GM23338 (cell line): ENCODE data around the gene ASXL3. TPM values are rescaled to one million over a fixed set of nuclear protein-coding genes. Genes with fewer than 3 reads are reported as not detected.

Experiments
- ATAC-seq: fragments of 200-7000 bp; cut with Tn5 transposase; 3 replicates; pipeline ENCODE4 v1.9.1; 2020
- DNase-seq: peaks from one replicate; pipeline ENCODE4 v3.0.0-alpha.2; 2015; ENCODE audit warnings: low spot score
- H2AFZ ChIP-seq: fragments of 200-600 bp; sonication (generic); 2 replicates; pipeline ENCODE4 v1.8.0; 2016; ENCODE audit warnings: antibody characterized with exemption, mild to moderate bottlenecking, moderate library complexity
- H3F3A ChIP-seq: fragments of 200-600 bp; sonication (generic); replicated peaks from 2 replicates; pipeline ENCODE4 v1.8.0; 2017; ENCODE audit warnings: antibody characterized with exemption, mixed run types, low read depth
- H3K27ac ChIP-seq: fragments of 200-600 bp; sonication (generic); 2 replicates; pipeline ENCODE4 v1.6.1; 2016; ENCODE audit warnings: low read depth
- H3K27me3 ChIP-seq: fragments of 200-600 bp; sonication (generic); 2 replicates; pipeline ENCODE4 v1.8.0; 2016; ENCODE audit warnings: mild to moderate bottlenecking, mixed run types, moderate library complexity; ENCODE audit not compliant: insufficient read depth
- H3K36me3 ChIP-seq: fragments of 200-600 bp; sonication (generic); 2 replicates; pipeline ENCODE4 v1.8.0; 2016; ENCODE audit warnings: mild to moderate bottlenecking; ENCODE audit not compliant: insufficient read depth
- H3K4me1 ChIP-seq: fragments of 200-600 bp; sonication (generic); 2 replicates; pipeline ENCODE4 v1.8.0; 2016; ENCODE audit warnings: mild to moderate bottlenecking, moderate library complexity; ENCODE audit not compliant: insufficient read depth
- H3K4me2 ChIP-seq: fragments of 200-600 bp; sonication (generic); 2 replicates; pipeline ENCODE4 v1.7.1; 2017; ENCODE audit warnings: mixed run types
- H3K4me3 ChIP-seq: fragments of 200-600 bp; sonication (generic); 2 replicates; pipeline ENCODE4 v1.6.1; 2016; ENCODE audit warnings: mixed run types
- H3K79me2 ChIP-seq: fragments of 200-600 bp; sonication (generic); replicated peaks from 2 replicates; pipeline ENCODE4 v1.8.0; 2017; ENCODE audit warnings: mild to moderate bottlenecking; ENCODE audit not compliant: insufficient read depth
- H3K9me2 ChIP-seq: fragments of 200-600 bp; sonication (generic); 2 replicates; pipeline ENCODE4 v1.8.0; 2017; ENCODE audit not compliant: insufficient read depth
- H4K20me1 ChIP-seq: fragments of 200-600 bp; sonication (generic); replicated peaks from 2 replicates; pipeline ENCODE4 v1.8.0; 2017; ENCODE audit warnings: mild to moderate bottlenecking; ENCODE audit not compliant: insufficient read depth
- H3K27ac Mint-ChIP-seq: 2 replicates; pipeline ENCODE4 v1.8.0; 2020; ENCODE audit warnings: inconsistent platforms, mild to moderate bottlenecking, moderate library complexity, mixed read lengths
- H3K27me3 Mint-ChIP-seq: 3 replicates; pipeline ENCODE4 v1.8.0; 2022; ENCODE audit warnings: low read depth, mild to moderate bottlenecking, moderate library complexity, mixed read lengths, inconsistent platforms; ENCODE audit not compliant: insufficient read depth, poor library complexity
- H3K36me3 Mint-ChIP-seq: 3 replicates; pipeline ENCODE4 v1.8.0; 2021; ENCODE audit warnings: low read depth, mild to moderate bottlenecking, inconsistent platforms, moderate library complexity, mixed read lengths
- H3K4me1 Mint-ChIP-seq: 3 replicates; pipeline ENCODE4 v1.8.0; 2020; ENCODE audit warnings: mild to moderate bottlenecking, inconsistent platforms, mixed read lengths
- H3K4me3 Mint-ChIP-seq: 3 replicates; pipeline ENCODE4 v1.8.0; 2021; ENCODE audit warnings: moderate library complexity, mild to moderate bottlenecking, inconsistent platforms, mixed read lengths
- H3K9me3 Mint-ChIP-seq: 3 replicates; pipeline ENCODE4 v1.8.0; 2020; ENCODE audit warnings: moderate library complexity, mild to moderate bottlenecking, inconsistent platforms, mixed read lengths
- CREB1 ChIP-seq: fragments of 250-450 bp; sonication (Bioruptor Pico); IDR thresholded peaks from 2 replicates; pipeline ENCODE4 v1.5.0; 2020; ENCODE audit warnings: low read depth, mild to moderate bottlenecking, moderate library complexity
- ETS1 ChIP-seq: IDR thresholded peaks from 2 replicates; pipeline ENCODE4 v1.6.1; 2016; ENCODE audit warnings: antibody characterized with exemption
- EZH2 ChIP-seq: fragments of 200-600 bp; sonication (generic); IDR thresholded peaks from one replicate; pipeline ENCODE4 v1.8.0; 2017; ENCODE audit warnings: antibody characterized with exemption, mild to moderate bottlenecking, low read depth; ENCODE audit not compliant: unreplicated experiment
- EZH2phosphoT487 ChIP-seq: fragments of 200-600 bp; sonication (generic); IDR thresholded peaks from one replicate; pipeline ENCODE4 v1.8.1; 2018; ENCODE audit warnings: antibody characterized with exemption; ENCODE audit not compliant: unreplicated experiment
- JUNB ChIP-seq: IDR thresholded peaks from one replicate; pipeline ENCODE4 v1.6.1; 2016; ENCODE audit warnings: antibody characterized with exemption; ENCODE audit not compliant: unreplicated experiment
- NANOG ChIP-seq: IDR thresholded peaks from 2 replicates; pipeline ENCODE4 v1.6.1; 2016; ENCODE audit warnings: antibody characterized with exemption, borderline replicate concordance
- POLR2AphosphoS5 ChIP-seq: IDR thresholded peaks from 2 replicates; pipeline ENCODE4 v1.6.1; 2016; ENCODE audit warnings: antibody characterized with exemption, low read depth
- STAT1 ChIP-seq: IDR thresholded peaks from one replicate; pipeline ENCODE4 v1.6.1; 2016; ENCODE audit warnings: antibody characterized with exemption; ENCODE audit not compliant: unreplicated experiment
- ZNF114 ChIP-seq: fragments of 250-450 bp; sonication (Bioruptor Pico); IDR thresholded peaks from 2 replicates; pipeline ENCODE4 v1.5.0; 2020; ENCODE audit warnings: mild to moderate bottlenecking, moderate library complexity
- ZNF331 ChIP-seq: fragments of 250-450 bp; sonication (Bioruptor Pico); IDR thresholded peaks from 2 replicates; pipeline ENCODE4 v1.5.0; 2020; ENCODE audit warnings: low read depth, mild to moderate bottlenecking, moderate library complexity
- ZNF462 ChIP-seq: fragments of 250-450 bp; sonication (Bioruptor Pico); IDR thresholded peaks from 2 replicates; pipeline ENCODE4 v1.5.0; 2020; ENCODE audit warnings: mild to moderate bottlenecking, moderate library complexity
- polyA plus RNA-seq: library from polyadenylated mRNA; unstranded; fragments of >200 nt; fragmentation: Nextera tagmentation; extraction: Ambion mirVana; gene quantifications from 2 replicates; pipeline ENCODE4 v1.2.1, GENCODE V29; 2016
- total RNA-seq: library from RNA; depleted of rRNA; stranded (reverse); fragments of >200 nt; shearing (Covaris generic); gene quantifications from 2 replicates; pipeline ENCODE4 v1.2.3, GENCODE V29; 2014

The ASXL3 gene
- total and polyA plus RNA-seq, 2 experiments from 2014 or later = 0.23 to 1.4 TPM

- peak overlapping the region; percentile 67 for H3K4me2 ChIP-seq
- Mint-ChIP-seq H3K4me3 (no peak overlapping the region), H3K4me1 (peaks cover 34% of the 10 kb centered on the region), H3K27me3 (peaks cover 14% of the 10 kb centered on the region), H3K27ac (no peak overlapping the region), H3K9me3 (no peaks in the 10 kb centered on the region), H3K36me3 (peaks cover 3% of the 10 kb centered on the region; the same call in 2 of the 3 replicates)
- H3K27ac ChIP-seq = no peak overlapping the region
- H3K79me2 ChIP-seq = no peaks in the 10 kb centered on the region
- no peak overlapping the region for H2AFZ ChIP-seq
- TF ChIP-seq POLR2AphosphoS5 = no peak
- no peak for TF ChIP-seq EZH2
- TF ChIP-seq ZNF462 (CRISPR knock-in tag) = no peak
- TF ChIP-seq CREB1 (CRISPR knock-in tag) = no peak
- TF ChIP-seq ETS1 = no peak
- ATAC-seq (no peak), DNase-seq (peak; percentile 29)
- no peaks in the 10 kb centered on the region for H3K9me2 ChIP-seq
- H3K4me3 ChIP-seq = no peak overlapping the region
- H3F3A ChIP-seq = no peaks in the 10 kb centered on the region
- no peaks in the 10 kb centered on the region for H3K36me3 ChIP-seq
- H4K20me1 ChIP-seq = no peaks in the 10 kb centered on the region
- H3K4me1 ChIP-seq = peaks cover 36% of the 10 kb centered on the region
- peaks cover 40% of the 10 kb centered on the region for H3K27me3 ChIP-seq
Observed at GRCh38 chr18:33581856-33582255, 3.8 kb downstream of the ASXL3 start.

GRCh38 chr18:33583901-33584300 is 5.9 kb downstream of the ASXL3 start:
- no peak for DNase-seq
- H3K27ac Mint-ChIP-seq = no peak overlapping the region
- TF ChIP-seq ZNF331 (CRISPR knock-in tag) (no peak), CREB1 (CRISPR knock-in tag) (no peak), ZNF114 (CRISPR knock-in tag) (no peak), EZH2phosphoT487 (no peak), NANOG (no peak), JUNB (no peak), STAT1 (no peak), POLR2AphosphoS5 (no peak), ETS1 (no peak)

More at GRCh38 chr18:33583901-33584300, 5.9 kb downstream of the ASXL3 start:
- H3K79me2 ChIP-seq = no peaks in the 10 kb centered on the region
- no peaks in the 10 kb centered on the region for H3K9me2 ChIP-seq
- H3K27me3 Mint-ChIP-seq = peaks cover 4% of the 10 kb centered on the region
- no peaks in the 10 kb centered on the region for H3K36me3 Mint-ChIP-seq
- H3K4me1 Mint-ChIP-seq = peaks cover 31% of the 10 kb centered on the region
- H3K36me3 ChIP-seq = no peaks in the 10 kb centered on the region
- ATAC-seq = no peak
- no peak overlapping the region for H3K4me3 Mint-ChIP-seq
- H3F3A ChIP-seq = no peaks in the 10 kb centered on the region
- H3K9me3 Mint-ChIP-seq = peaks cover 3% of the 10 kb centered on the region; the same call in 2 of the 3 replicates
- H2AFZ ChIP-seq = no peak overlapping the region
- no peaks in the 10 kb centered on the region for H4K20me1 ChIP-seq
- no peak overlapping the region for H3K4me2 ChIP-seq
- H3K27ac ChIP-seq = no peak overlapping the region
- no peak overlapping the region for H3K4me3 ChIP-seq
- peaks cover 36% of the 10 kb centered on the region for H3K4me1 ChIP-seq
- peaks cover 25% of the 10 kb centered on the region for H3K27me3 ChIP-seq
